Stomach (tissue), 4 donors: ENCODE results near the gene TCOF1.

ENCODE experiments used
- CTCF ChIP-seq, 7 experiments: fragments of 450-650 bp in 4 of 7; fragments of 200-600 bp in 3 of 7; sonication (generic) in 3 of 7; IDR thresholded peaks; one replicate each; pipeline ENCODE4 v1.5.1; 2016 to 2019; ENCODE audit warnings: antibody characterized with exemption in 7 of 7, control low read depth in 2 of 7, mild to moderate bottlenecking in 1 of 7
- EP300 ChIP-seq: sonication (generic); formaldehyde crosslinking; IDR thresholded peaks from one replicate; pipeline ENCODE4 v1.6.1; 2017; ENCODE audit warnings: antibody characterized with exemption
- POLR2AphosphoS5 ChIP-seq, 3 donors: sonication (generic); formaldehyde crosslinking; IDR thresholded peaks; one replicate each; pipeline ENCODE4 v1.6.1; 2016; ENCODE audit warnings: antibody characterized with exemption in 3 of 3

- TF ChIP-seq CTCF (IDR thresholded peaks at IDR 0.05) = no peak
- TF ChIP-seq EP300 = no peak
- TF ChIP-seq POLR2AphosphoS5 (IDR thresholded peaks at IDR 0.05) = no peak
Observed at GRCh38 chr5:150313921-150314716, 43.4 kb upstream of the TCOF1 start.
